HG03521 (cell line): ENCODE results near the gene SHISA6.

Source experiments
- ATAC-seq: cut with Tn5 transposase; IDR thresholded peaks from one replicate; pipeline ENCODE4 v1.9.1; 2021; ENCODE audit warnings: mild to moderate bottlenecking, moderate library complexity; ENCODE audit not compliant: unreplicated experiment

The SHISA6 gene

DNA sequence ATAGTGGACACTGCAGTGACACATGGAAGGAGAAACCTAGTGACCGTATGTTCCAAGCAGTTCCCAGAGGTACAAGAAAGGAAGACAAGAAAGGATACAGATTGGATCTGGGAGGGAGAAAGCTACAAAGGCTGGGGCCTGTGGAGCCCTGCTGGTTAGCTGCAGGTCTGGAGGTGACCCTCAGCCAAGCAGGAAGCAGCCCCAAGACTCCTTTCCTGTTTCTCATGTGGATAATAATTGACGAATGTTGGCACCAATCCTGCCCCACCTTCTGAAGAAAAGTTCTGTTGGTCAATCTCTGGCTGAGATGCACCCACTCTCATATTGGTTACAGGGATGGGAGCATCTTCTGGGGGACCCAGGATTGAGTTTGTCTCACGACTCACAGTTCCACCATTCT lies 99.8 kb downstream of the SHISA6 start:
- ATAC-seq = no peak

DNA sequence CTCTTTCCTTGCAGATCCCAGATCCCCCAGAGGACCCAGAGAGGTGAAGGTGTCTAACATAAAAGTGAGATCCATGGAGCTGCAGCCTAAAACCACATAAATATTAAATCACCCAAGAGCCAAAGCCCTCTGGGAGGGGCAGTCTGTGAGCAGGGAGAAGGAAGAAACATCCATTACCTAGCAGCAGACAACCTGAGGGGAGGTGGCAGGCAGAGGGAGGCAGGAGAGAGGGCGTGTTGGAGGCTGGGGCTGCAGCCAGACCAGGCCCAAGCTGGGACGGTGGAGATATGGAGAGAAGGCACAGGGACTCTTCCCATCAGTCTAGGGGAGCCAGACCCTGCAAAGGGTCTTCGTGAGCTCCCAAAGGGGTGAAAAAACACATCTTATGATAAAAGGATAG lies 101.1 kb downstream of the SHISA6 start:
- no peak for ATAC-seq

DNA sequence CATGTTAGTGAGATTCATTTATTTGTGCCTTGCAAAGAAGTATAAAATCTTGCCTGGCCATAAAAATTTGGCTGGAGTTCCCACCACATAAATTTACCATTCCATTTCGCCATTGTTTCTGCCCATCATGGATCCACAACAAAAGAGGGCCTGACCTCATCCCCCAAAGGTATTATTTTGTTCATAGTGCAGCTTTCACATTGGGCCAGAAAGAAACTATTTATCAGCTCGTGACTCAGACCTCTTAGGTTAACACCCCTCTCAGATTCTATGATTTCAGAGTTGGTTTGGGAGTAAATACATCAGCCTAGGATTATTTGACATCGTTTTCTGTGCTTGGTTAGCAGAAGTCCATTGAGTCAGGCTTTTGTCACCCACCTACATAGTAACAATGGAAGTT lies 108.1 kb downstream of the SHISA6 start:
- no peak for ATAC-seq

DNA sequence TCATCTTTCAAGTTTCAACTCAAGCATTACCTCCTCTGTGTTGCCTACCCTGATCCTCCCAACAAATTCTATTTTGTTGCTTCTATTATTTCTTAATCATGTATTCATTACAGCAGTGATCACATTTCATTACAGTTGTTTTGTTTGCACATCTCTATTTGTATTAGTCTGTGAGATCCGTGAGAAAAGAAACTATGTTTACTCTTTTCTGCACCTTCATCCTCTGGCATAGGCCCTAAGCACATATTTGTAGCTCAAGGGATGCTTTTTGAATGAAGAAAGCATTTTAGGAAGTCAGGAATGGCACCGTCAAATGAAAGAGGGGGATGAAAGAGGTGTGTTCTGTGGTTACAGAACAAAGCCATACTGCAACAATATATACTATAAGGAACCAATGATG lies 110.5 kb downstream of the SHISA6 start:
- no peak for ATAC-seq

DNA sequence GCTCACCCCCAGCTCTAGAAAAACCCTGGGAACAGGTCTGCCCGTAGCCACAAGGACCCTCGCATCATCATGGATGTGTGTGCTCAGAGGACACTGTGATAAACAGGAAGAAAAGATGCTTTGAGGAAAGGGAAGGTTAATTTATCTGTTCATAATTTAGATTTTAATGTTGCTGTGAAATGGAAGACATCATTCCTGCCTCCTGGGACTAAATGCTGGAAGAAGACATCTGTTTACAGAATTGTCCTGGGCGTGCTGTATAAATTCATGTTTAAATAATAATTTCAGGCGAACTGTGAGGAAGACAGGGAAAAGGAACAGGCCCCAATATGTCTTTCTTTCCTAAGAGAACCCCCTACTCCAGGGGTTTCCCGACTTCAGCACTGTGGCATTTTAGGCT lies 112.6 kb downstream of the SHISA6 start:
- no peak for ATAC-seq

DNA sequence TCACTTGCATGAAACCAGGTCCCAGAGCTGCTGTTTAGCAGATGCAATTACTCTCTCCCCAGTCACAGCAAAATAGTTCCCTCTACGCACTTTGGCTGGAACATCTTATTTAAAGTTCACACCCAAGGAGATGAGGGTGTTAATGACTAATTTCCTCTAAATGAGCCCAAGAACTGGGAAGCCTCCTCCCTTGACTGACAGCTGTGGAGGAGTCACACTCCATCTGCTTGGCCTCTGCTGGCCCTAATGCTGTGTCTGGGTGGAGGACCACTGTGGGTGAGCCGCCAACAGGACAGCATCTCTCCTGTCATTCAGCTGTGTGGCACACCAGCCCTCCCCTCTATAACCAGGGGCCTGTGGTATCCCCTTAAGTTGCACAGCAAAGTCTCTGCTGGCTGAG lies 115.4 kb downstream of the SHISA6 start:
- no peak for ATAC-seq

DNA sequence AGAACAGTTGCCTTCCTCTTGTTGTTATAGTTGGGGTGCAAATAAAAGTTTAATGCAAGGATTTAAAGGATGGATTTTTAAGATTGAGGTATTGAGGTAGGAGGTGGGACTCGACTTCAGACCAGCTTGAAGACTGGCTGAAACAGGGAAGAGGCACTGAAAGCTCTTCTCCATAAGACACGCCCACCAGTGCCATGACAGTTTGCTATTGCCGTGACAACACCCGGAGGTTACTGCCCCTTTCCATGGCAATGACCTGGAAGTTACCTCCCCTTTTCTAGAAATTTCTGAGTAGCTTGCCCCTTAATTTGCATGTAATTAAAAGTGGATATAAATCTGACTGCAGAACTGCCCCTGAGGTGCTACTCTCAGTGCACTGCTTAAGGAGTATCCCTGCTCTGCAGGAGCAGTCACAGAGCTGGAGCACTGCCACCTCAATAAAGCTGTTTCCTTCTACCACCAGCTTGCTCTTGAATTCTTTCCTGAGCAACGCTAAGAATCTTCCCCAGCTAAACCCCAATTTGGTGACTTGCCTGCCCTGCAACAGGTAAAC lies 122.6 kb downstream of the SHISA6 start:
- no peak for ATAC-seq

DNA sequence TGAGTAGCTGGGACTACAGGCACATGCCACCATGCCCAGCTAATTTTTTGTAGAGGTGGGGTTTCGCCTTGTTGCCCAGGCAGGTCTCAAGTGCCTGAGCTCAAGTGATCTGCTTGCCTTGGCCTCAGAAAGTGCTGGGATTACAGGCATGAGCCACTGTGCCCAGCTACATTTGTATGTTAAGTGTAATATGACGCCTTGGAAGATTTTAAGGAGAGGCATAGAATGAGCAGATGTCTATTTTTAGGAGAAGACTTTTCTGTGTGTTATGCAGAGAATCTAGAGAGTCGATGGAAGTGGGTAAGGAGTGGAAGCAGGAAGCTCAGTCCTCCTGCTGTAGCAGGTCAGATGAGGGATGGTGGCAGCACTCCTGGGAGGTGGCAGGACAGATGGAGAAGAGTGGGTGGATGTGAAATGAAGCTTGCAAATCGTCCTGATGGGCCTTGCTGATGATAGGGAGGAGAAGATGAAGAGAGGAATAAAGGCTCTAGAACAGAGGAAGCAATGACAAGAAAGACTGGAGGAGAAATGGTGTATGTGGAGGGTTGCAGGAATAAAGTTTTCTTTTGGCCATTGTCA lies 125.3 kb downstream of the SHISA6 start:
- ATAC-seq = no peak

DNA sequence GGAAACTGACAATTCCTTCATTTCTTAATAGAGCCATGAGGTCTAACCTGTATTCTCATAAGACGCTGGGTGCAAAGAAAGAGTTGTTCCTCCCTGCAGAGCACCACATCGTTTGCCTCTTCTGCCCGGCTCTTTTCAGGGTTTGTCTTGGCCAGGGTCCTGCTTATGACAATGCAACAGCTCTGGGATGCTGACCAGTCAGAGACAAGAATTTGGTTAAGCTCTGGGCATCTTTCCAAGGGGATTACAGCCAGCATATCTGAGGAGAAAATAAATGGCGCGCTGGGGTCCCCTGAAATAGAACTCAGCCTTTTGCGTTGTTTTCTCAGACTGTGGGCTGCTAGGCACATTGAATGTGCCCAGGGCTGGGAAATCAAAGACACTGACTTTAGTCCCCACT lies 128.6 kb downstream of the SHISA6 start:
- ATAC-seq = no peak

DNA sequence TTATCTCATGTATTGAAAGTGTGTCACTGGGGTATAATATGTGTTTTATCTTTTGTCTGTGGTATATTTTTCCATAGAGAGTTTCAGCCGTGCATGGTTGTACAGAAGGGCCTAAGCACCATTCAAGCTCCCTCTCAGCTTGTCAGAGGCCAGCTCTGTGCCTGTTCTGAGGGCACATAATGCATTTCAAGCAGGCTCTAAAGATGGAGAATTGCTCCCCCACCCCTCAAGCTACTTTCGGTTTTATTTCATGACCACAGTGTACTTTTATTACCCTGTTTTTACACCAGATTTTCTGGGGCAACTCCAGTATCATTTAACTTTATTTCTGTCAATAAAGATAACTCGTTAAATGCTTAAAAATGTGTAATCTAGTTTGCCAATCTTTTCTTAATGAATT lies 131.7 kb downstream of the SHISA6 start:
- no peak for ATAC-seq

DNA sequence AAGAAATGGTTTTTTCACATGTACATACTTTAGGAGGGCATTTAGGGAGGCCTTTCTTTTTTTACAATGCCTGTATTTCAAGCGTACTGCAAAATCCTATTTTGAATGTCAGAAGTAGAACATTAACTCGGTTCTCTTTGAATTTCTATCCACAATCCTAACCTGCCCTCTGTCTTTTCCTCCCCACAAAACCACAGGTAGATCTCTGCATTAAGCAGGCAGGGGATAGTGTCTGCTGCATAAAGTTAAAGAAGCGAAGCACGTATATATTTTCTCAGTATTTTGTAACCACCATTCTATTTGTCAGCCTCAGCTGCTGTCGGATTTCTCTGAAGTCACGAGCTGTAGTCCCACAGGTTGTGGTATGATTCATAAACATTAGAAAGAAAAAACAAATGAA lies 137.5 kb downstream of the SHISA6 start:
- ATAC-seq = no peak

DNA sequence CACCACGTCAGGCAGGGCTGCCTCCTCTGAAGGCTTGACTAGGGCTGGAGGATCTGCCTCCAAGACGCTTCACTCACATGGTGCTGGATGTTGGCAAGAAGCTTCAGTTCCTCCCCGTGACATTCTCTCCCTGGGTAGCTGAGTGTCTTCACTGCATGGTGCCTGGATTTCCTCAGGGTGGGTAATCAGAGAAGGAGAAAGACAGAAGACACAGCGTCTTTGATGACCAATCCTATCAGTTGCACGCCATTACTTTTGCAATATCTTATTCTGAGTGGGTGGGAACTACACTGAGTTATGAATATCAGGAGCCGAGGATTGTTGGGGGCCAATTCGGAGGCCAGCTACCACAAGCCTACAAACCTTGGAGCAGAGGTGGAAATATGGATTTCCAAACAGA lies 139.7 kb downstream of the SHISA6 start:
- ATAC-seq = no peak

DNA sequence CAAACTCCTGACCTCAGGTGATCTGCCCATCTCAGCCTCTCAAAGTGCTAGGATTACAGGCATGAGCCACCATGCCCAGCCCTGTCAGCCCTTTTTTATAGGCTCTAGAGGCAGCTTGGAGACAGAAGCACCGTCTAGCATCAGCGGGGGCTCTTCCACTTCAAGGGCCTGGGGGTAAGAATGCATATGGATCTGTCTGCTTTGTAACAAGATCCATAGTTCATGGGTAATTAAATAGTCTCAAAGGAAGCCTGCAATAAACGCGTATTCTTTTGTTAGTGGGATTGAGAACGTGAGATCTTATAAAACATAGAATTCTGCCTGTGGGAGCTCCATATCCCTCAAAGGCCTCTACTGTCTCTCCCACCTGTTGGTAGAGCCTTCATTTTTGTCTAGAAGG lies 142.1 kb downstream of the SHISA6 start:
- ATAC-seq = no peak

DNA sequence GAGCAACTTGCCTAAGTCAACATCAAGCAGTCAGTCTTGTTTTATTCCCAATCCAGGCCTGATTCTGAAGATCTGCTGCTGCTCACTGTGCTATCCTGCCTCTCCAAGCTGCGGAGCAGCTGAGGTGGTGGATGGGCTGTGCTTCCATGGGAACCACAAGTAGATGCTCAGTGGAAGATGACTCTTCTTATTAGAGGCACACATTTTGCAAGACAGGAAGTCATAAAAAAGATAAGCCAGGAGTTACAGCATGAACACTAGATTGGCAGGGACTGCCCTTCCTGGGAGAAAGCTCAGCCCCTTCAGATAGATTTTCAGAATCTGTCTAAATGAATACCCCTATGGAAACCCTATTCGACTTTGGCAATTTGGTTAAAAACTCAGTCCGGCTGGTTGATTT lies 143.1 kb downstream of the SHISA6 start:
- no peak for ATAC-seq

DNA sequence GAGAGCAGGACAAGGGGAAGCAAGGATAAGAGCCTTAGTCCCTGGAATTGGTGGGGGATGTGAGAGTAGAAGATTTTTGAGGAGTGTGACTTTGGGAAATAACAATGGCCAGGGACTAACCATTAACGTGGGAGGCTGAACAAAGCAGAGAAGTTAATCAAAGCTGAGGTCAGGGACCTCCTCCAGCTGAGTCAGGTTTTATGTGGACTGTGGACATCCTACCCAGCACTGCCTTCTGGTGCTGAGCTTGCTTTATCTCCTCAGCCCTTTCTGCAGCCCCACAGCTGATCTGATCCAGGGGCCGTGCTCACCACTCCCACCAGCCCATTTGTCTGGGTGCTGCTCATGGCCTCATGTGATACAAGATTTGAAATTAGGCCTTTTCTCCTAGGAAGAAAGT lies 146.6 kb downstream of the SHISA6 start:
- no peak for ATAC-seq

DNA sequence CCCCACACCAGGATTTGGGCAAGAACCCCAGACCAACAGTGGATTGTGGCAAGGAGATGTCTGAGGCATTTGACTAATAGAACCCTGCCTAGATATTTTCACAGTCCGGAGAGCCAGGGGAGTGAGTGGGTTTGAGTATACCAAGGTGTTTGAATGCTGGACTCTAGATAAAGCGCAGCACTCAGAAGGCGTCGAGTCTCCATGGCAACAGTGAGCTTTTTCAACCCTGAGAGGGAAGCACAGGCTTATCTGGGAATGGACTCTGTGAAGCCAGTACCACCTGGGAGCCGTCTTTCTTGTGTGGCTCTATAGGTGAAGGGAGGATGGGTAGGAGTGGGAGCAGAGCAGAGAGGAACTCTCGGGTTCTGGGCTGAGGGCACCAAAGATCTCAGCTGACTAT lies 147.0 kb downstream of the SHISA6 start:
- ATAC-seq = no peak

DNA sequence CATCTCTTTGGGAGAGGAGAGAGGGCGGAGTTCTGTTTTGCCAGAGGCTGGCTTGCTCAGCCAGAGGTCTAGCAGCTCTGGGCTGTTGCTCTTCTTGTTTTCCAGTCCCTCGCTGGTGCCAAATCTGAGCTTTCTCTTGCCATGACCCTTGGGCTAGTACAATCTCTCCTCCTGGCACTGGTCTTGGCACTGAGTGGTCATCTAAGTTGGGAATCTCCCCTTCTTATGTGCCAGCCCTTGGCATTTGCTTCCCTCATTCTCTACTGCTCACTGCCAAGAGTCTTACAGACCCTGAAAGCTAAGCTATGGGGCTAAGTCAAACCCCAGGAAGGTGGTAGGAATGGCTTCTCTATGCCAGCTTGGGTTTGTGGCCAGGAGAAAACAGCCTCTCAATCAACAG lies 148.6 kb downstream of the SHISA6 start:
- ATAC-seq = no peak

DNA sequence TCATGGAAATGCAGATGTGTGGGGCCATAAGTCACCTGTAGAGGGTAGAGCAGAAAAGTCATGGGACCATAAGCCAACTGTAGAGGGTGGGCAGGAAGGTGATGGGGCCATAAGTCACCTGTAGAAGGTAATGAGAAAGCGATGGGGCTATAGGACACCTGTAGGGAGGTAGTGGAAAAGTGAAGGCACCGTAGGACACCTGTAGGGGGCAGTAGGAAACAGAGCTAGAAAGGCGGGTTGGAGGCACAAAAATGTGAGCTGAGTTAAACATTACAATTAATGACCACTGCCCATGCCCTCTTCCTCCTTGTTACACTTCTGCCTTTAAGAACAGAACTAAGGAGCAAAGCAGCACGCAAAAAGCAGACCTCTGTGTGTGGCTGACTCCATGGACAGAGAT lies 150.1 kb downstream of the SHISA6 start:
- ATAC-seq = no peak

DNA sequence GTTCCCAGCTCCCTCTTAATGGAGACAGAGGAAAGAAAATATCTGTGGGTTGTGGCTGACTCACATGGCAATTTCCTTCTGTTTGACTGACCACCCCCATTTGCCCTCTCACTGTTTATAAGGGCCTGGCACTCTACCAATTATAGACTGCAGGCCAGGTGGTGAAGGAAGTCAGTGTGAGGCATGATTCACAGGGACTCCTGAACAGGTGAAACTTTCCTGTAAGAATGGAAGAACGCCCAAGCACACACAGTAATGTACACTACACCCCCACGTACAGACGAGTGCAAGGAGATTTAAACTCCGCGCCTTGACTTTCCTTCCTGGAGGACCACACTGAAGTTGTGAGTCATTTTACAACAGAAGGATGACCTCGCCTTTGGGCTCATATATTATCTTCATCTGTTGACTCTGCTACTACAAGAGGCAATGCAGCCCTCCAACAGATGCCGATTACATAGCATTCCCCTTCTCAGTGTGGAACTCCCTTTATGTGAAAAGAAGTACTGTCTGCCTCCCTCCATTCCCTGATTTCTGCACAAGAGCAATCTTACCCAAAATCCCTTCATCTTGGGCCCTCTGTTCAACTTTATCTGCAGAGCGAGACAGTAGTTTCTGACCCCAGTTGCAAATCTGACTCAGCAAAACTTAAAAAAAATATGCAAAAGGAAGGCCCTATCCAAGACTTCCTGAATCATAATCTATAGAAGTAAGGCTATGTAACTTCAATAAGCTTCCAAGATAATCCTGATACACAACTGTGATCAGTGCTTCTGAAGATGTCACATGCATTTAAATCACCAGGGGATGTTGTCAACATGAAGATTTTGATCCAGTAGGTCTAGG lies 163.6 kb downstream of the SHISA6 start:
- no peak for ATAC-seq

DNA sequence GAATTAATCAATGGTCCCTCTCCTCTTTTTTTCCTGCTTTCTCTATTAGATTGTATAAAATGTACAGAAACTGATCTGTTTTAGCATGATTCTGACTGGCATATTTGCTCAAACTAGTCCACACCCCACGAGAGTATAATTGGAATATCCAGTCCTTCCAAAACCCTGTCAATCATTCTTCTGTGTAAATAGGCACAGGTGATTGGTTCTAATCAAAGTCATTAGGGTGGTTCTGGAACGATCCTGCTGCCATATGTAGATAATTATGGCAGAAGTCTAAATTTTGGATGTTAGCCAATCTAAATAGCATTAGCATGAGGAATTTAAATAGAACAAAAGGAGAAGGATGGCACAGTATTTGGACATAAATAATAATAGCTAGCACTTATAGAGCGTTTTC lies 165.7 kb downstream of the SHISA6 start:
- no peak for ATAC-seq

DNA sequence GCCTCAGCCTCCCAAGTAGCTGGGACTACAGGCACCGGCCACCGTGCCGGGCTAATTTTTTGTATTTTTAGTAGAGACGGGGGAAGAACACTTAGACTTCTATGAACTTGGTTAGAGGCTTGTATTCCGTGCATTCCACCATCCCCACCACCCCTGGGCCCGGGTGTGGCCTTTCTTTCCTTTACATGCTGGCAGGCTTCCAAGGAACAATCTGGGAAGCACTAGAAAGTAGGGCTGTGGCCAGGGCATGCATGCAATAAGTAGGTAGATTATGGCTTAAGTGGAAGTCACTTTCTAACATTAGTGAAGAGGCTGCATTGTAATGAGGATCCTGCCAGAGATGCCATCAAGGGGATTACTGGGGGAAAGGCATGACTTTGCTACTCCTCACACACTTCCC lies 171.6 kb downstream of the SHISA6 start:
- no peak for ATAC-seq

DNA sequence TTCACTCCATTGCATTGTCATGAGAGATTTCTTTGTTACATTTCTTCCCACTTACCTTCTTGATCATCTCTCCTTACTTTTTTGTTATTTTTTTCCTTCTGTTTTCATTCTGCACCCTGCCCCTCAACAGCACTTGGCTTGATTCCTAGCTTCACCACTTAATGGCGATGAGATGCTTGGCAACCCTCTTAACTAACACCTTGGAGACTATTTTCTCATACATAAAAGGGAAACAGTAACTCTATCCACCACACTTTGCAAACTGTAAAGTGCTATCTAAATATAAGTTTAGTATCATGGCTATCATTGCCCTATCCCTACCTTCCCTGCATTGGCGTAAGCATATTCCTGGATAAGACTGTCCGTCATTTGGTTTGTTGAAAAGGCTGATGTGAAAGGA lies 177.3 kb downstream of the SHISA6 start:
- ATAC-seq = no peak

DNA sequence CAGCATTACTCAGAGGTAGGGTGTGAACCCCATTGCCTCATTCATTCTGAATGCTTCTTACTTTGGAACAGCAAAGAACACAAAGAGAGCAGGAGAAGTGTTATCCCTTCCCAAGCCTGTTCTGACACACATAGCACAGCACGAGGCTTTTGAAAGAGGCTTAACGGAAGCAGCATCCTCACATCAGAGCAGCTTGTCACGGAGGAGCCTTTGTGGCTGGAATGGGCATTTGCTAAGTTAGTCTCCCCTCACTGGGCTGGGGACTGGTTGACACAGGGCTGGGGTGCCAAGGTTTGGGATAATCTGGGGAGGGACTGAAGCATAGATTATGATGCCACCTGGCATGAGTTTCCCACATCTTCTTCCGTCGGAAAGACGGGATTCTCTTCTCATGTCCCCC lies 189.7 kb downstream of the SHISA6 start:
- ATAC-seq = no peak
